SKM-1 treated with dmso at 0.1 percent for 144 hours (cell line): Measurements from ENCODE around the gene DECR2.
"Not testable (repeated sequence)": the region's sequence is repeated elsewhere in the genome, so short reads cannot be mapped to it uniquely, and the experiment has no call there.

Experiments used
- DNase-seq: peaks from one replicate; lab custom pipeline; 2025; ENCODE audit not compliant: unreplicated experiment; lab: John Stamatoyannopoulos, UW

DECR2 gene, protein sequence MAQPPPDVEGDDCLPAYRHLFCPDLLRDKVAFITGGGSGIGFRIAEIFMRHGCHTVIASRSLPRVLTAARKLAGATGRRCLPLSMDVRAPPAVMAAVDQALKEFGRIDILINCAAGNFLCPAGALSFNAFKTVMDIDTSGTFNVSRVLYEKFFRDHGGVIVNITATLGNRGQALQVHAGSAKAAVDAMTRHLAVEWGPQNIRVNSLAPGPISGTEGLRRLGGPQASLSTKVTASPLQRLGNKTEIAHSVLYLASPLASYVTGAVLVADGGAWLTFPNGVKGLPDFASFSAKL

DNA sequence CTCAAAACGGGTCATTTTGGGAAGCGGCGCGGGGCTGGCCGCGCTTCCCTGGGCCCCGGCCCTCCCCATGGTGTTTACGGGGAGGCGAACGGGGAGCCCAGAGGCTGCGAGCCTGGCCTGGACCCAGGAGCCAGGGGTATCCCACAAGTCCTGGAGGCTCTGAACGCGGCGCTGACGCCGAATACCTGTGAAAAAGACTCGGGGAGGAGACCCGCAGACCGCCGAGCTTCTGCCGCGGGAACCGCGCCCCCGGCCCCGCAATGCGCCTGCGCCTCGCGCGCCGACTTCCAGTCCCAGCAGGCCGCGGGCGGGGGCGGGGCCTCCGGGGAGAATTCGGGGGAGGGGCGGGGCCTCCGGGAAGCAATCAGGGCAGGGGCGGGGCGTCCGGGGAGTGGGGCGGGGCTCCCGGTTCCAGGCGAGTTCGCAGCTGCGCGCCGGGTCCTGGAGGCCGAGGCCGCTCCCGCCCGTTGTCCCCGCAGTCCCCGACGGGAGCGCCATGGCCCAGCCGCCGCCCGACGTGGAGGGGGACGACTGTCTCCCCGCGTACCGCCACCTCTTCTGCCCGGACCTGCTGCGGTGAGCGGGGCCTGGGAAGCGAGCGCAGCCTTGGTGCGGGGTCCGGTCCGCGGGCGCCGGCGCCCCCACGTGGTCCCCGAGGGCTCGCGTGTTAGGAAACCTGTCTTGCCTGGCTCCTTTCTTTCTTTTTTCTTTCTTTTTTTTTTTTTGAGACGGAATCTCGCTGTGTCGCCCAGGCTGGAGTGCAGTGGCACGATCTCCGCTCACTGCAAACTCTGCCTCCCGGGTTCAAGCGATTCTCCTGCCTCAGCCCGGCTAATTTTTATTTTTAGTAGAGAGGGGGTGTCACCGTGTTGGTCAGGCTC is at the start of gene DECR2:
TSS of gene DECR2 (plus strand) at position 418 of the 881 bp plus-strand sequence. CDS start at position 497, 79 bp downstream.
- peak; percentile 69 for DNase-seq

DNA sequence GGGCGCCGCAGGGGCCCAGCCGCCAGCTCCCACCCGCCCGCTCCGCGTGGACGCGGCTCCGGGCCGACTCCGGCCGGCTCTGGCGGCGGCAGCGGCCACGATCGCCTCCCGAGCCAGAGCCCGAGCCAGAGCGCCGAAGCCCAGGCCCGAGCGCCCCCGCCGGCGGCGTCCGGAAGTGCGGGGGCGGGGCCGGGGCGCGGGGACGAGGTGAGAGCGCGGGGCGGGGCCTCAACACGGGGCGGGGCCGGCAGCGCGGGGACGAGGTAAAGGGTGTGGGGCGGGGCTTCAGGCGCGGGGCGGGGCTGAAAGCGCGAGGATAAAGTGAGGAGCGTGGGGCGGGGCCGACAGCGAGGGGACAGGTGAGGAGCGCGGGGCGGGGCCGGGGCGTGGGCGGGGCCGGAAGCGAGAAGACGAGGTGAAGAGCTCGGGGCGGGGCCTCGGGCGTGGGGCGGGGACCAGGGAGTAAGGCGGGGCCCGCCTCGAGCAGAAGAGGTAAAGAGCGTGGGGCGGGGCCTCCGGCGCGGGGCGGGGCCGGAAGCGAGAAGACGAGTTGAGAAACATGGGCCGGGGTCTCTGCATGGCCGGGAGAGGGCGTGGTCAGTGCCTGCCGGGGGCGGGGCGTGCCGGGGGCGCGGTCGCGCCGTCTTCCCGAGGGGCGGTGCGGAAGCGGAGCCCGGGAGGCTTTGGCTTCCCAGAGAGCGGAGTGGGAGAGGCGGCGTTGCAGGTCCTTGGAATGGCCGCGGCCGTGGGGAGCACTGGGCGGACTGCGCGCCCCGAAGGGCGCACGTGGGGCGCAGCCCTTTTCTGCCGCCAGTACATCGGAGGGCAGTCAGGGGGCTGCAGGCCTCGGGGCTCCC is 48.9 kb upstream of the DECR2 start, which contains the start of gene AXIN1:
TSS of gene AXIN1 (minus strand) at position 177 of the 857 bp plus-strand sequence. CDS start 5,698 bp downstream, outside the sequence.
- DNase-seq = peak; percentile 95

- DNase-seq = no peak
Measured at GRCh38 chr16:353404-354290, 48.0 kb upstream of the DECR2 start.

DNA sequence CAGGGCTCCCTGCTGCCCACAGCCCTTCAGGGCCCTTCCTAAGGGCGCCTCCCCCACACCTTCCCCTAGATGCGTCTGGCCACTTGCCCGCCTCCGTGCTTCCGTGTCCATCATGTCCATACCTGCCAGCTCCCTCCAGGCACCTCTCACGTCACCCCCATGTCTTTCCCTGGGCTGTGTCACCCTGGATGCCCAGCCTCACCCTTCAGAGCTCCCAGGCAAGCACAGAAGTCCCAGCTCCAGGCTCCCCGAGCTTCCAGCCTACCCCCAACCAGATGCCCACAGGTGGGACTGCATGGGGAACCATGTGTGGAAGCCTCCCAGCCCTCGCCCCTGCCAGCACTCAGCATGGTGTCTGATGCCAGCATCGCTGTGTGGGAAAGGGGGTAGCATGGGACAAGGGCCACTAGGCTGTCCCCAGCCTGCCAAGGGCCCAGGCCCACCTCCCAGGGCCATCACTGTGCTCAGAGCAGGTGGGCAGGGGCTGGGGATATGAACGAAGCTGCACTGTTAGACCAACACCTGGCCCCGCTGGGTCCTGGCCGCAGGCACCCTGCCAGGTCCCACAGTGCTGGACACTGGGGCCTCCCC is 47.3 kb upstream of the DECR2 start:
- no peak for DNase-seq

- DNase-seq = no peak
Measured at GRCh38 chr16:354971-355461, 46.7 kb upstream of the DECR2 start.

DNA sequence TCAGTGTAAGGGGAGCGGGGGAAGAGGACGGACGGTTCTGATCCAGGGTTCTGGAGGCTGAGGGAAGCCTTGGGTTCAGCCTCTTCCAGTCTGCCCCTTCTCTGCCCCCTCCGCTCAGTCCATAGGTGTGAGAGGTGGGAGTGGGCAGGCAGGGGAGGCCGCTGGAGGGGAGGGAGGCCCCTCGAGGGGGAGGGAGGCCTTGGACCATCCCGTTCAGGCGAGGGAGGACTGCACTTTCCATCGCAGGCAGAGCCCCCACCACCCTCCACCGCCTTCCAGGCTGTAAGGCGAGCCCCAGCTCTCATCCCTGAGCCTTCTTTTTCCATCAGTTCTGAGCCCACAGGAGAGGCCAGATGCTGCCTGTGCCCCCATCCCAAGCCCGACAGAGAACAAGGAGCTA is 44.9 kb upstream of the DECR2 start:
- no peak for DNase-seq

DNA sequence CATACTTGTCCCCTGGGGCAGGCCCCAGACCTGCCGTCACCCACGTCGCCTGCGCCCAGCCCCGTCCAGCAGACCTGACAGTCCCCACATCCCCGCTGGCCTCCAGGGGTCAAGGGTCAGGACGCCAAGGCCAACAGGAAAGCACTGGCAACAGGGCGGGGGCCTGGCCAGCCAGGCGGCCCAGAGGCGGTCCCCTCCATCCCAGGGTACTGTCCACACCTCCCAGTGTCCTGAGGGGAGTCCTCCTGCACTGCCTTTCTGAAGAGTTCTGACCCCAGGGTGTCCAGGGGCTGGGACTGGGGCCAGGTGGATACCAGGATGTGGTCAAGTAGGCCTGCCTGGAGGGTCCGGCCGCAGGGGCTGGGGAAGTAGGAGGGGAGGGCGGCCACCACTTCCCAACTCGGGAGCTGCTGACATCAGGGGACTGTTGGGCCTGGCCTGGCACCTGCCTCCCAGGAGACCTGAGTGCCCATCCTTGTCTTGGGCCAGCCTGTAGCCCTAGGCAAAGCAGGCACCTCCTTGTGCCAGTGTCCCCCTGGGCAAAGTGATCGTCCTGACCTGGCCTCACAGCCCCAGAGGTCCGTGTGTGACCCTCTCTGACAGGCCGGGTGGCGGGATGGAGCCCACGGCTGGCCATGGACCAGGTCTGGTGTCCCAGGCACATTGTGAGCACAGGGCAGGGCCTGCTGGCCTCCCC is 42.5 kb upstream of the DECR2 start:
- no peak for DNase-seq

DNA sequence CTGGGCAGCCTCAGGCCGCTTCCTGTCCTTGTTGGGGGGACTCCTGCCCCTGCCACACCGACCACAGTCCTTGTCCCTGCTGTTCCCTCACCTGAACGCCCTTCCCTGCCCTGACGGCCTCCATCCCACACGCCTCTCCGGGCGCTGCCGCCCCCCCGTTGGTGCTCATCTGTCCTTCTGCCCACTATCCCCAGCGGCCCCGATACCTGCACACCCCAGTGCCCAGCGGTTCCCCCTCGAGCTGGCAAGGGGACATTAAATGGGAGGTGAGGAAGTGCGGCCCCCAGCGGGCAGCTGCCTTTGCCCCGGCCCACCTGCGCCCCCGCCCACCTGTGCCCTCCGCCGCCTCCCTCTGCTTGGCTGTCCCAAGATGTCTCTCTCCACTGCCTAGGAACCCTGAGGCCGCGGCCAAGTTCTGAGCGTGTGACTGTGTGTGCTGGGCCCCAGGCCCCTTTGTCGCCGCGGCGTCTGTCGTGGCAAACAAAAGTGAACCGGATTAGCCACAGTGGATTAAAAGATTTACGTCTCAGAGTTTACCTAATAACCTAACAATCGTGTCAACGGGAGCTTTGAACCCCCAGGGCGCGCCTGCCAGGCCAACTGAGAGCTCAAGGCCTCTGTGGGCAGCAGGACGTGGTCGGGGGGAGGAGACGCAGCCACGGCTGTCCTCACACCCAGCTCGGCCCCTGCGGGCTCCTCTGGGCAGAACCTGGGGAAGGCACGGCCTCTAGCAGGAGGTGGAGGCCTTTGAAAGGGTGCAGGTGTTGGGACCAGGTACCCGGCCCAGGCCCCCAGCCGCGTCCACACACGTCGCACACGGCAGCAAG is 41.6 kb upstream of the DECR2 start:
- DNase-seq = no peak

DNA sequence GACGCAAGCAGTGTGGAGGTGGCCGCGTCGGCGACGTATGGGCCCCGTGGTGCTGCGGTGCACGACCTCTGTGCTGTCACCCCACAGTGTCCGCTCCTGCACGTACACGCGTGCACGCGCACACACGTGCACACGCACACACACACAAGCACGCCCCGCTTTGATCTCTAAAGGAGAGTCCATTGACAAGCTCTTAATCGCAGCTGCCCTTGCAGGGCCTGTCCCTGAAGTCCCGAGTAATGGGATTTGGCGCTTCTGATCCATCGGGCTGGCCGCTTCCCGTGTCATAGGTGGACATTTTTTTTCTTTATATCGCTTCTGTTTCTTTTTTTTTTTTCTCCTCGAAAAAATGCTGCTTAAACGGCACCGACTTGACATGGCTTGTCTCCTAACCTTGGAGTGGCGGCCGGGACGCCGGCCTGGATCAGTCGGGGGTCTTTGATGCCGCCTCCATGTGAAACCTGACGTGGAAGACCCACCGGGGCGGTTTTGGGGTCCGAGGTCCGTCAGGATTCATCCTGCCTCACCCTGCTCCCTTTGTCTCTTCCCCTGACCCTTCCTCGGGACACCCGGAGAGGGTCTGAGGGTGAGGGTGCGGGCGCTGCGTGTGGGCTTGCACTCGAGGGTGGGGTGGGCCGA is 40.9 kb upstream of the DECR2 start:
- DNase-seq = no peak

GRCh38 chr16:361341-361871 is 40.3 kb upstream of the DECR2 start:
- DNase-seq = no peak

GRCh38 chr16:361872-362701 is 39.6 kb upstream of the DECR2 start:
- DNase-seq = peak; percentile 52

DNA sequence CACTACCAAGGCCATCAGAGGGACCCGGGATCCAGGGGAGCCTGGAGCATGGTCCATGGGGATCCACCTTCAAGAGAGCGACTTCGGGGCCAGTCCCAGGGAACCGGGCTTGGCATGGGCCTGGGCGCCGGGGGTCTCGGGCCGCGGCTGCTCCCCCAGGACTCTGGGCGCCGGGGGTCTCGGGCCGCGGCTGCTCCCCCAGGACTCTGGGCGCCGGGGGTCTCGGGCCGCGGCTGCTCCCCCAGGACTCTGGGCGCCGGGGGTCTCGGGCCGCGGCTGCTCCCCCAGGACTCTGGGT is 39.0 kb upstream of the DECR2 start:
- not testable (repeated sequence) for DNase-seq

DNA sequence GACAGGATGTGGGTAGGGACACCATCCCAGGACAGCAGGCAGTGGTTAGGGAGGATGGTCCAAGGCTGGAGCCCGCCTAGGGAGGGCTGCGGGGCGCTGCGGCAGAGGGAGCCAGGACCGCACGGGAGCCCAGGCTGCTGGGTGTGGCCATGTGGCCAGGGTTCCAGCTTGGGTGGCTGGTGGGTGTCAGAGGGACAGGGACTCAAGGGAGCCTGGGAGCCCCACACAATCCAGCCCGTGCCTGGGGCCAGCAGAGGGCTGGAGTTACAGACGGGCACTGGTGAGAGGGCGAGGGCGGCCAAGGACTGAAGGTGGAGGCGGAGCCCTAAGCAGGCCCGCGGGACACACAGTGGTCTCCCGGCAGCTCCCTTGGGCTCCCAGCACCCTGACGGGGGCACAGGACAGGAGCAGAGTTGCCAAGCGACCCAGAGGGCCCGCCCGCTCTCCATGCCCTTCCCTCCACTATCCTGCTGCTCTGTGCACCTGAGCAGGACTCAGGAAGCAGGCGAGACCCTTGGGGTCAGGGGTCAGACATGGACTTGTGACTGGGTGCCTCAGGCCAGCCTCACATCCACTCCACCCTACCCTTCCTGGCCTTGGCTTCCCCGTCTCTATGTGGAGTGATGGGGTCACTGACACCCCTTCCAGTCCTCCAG is 38.4 kb upstream of the DECR2 start:
- DNase-seq = no peak

DNA sequence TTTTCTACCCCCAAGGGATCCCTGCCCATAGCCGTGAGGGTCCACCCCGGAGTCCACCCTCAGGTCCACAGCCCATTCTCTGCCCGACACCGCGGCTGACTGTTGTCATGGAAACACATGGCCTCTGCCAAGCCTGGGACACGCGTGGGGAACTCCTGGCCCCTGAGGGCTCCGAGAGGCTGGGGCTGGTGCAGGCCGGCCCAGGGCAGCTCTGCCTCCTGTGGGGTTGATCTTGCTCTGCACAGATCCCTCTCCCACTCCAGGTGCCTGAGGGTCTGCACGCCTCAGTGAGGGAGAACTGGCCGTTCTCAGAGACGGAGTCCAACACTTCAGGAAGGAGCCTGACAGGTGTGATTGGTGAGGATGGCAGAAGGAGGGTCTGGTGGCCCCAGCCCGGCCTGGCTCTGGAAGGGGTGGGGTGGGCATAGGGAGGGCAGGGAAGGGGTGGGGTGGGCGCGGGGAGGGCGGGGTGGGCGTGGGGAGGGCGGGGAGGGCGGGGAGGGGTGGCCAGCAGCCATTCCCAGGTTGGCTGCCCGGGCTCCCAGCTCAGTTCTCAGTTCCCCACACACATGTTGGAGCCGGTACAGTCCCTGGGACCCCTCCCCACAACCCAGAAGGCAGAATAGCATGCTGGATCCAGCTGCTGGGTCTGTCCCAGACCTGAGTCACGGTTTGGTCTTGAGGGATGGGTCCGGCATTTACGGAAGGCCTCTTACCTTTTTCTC is 37.8 kb upstream of the DECR2 start:
- DNase-seq = no peak
